ENCODE results near the gene DYNLT2B.

Gene DYNLT2B

DNA sequence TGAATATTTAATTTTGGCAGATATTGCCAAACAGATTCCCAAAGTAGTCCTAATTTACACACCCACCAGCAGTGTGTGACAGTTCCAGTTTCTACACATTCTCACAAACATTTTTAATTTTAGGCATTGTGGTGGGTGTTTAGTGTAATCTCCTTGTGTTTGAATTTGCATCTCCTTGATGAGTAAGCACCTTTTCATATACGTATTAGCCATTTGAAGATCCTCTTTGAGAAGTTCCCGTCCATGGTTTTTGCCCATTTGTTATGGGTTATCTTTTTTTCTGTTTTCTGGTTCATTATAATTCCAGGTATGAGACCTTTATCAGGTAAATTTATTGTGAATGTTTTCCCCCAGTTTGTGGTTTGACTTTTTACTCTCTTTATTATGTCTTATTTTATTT lies 22.4 kb upstream of the DYNLT2B start:
- Histone ChIP-seq H4K20me1 (ENCODE audit: insufficient read depth, low read length) (no peaks in the 10 kb centered on the region), H3F3A (ENCODE audit: insufficient read depth, low read length) (no peaks in the 10 kb centered on the region), H2AFZ (ENCODE audit: low read length) (no peak overlapping the region), H3K27ac (ENCODE audit: low read length) (no peak overlapping the region), H3K79me2 (ENCODE audit: low read length) (no peaks in the 10 kb centered on the region), H3K9me3 (replicated peaks; ENCODE audit: insufficient read depth, low read length) (no peaks in the 10 kb centered on the region), H3K9me2 (replicated peaks; ENCODE audit: insufficient read depth, low read length) (no peaks in the 10 kb centered on the region), H3K9ac (ENCODE audit: low read length) (no peak overlapping the region), H3K4me2 (ENCODE audit: low read depth, low read length) (no peak overlapping the region), H3K4me1 (ENCODE audit: low read length) (no peaks in the 10 kb centered on the region), H3K27me3 (replicated peaks; ENCODE audit: insufficient read depth, low read length) (no peaks in the 10 kb centered on the region), H3K4me3 (ENCODE audit: low read length) (no peak overlapping the region), H3K36me3 (replicated peaks; ENCODE audit: insufficient read depth, low read length) (no peaks in the 10 kb centered on the region)
- no peak for DNase-seq
- TF ChIP-seq EZH2 (optimal IDR thresholded peaks at IDR 0.05; ENCODE audit: low read depth, low read length) (no peak), EZH2phosphoT487 (IDR thresholded peaks at IDR 0.05; ENCODE audit: low read length) (no peak)
- TF ChIP-seq, protein P1, sequence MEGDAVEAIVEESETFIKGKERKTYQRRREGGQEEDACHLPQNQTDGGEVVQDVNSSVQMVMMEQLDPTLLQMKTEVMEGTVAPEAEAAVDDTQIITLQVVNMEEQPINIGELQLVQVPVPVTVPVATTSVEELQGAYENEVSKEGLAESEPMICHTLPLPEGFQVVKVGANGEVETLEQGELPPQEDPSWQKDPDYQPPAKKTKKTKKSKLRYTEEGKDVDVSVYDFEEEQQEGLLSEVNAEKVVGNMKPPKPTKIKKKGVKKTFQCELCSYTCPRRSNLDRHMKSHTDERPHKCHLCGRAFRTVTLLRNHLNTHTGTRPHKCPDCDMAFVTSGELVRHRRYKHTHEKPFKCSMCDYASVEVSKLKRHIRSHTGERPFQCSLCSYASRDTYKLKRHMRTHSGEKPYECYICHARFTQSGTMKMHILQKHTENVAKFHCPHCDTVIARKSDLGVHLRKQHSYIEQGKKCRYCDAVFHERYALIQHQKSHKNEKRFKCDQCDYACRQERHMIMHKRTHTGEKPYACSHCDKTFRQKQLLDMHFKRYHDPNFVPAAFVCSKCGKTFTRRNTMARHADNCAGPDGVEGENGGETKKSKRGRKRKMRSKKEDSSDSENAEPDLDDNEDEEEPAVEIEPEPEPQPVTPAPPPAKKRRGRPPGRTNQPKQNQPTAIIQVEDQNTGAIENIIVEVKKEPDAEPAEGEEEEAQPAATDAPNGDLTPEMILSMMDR (IDR thresholded peaks at IDR 0.05; ENCODE audit: low read length) = no peak

DNA sequence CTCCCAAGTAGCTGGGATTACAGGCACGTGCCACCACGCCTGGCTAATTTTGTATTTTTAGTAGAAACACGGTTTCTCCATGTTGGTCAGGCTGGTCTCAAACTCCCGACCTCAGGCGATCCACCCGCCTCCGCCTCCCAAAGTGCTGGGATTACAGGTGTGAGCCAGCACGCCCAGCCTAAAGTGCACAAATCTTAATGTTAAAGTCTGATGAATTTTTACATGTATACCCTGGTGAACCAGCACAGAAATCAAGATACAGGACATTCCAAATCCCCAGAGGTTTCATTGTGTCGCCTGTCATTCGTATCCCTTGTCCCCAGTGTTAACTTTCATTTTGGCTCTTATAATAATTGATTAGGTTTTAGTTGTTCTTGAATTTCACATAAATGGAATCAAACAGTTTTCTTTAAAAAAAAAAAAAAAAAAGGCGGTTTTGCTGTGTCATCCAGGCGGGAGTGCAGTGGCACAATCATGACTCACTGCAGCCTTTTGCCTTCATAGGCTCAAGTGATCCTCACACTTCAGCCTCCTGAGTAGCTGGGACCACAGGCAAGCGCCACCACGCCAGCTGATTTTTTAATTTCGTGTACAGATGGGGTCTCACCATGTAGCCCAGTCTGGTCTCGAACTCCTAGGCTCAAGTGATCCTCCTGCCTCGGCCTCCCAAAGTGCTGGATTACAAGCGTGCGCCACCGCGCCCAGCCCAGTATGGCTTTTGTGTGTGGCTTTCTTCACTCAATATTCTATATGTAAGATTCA lies 21.6 kb upstream of the DYNLT2B start:
- DNase-seq = no peak
- H3K4me2 ChIP-seq (ENCODE audit: low read depth, low read length) = no peak overlapping the region

DNA sequence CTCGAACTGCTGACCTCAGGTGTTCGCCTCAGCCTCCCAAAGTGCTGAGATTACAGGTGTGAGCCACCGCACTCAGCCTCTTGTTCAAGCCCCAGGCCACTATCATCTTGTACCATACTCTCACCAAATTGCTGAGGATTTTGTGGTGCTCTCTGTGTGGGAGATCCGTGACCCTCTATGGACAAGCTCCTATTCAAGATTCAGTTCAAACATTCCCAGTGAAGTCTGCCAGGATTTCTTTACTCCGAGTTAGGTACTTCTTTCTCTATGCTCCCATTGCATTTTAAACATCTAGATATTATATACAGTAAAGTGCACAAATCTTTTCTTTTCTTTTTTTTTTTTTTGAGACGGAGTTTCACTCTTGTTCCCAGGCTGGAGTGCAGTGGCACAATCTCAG lies 21.0 kb upstream of the DYNLT2B start:
- Histone ChIP-seq H3K9ac (ENCODE audit: low read length) (no peak overlapping the region), H3K27me3 (replicated peaks; ENCODE audit: insufficient read depth, low read length) (no peaks in the 10 kb centered on the region), H3K4me1 (ENCODE audit: low read length) (no peaks in the 10 kb centered on the region), H3K36me3 (replicated peaks; ENCODE audit: insufficient read depth, low read length) (no peaks in the 10 kb centered on the region), H3K4me2 (ENCODE audit: low read depth, low read length) (no peak overlapping the region), H3K9me3 (replicated peaks; ENCODE audit: insufficient read depth, low read length) (no peaks in the 10 kb centered on the region), H4K20me1 (ENCODE audit: insufficient read depth, low read length) (no peaks in the 10 kb centered on the region), H3F3A (ENCODE audit: insufficient read depth, low read length) (no peaks in the 10 kb centered on the region), H3K27ac (ENCODE audit: low read length) (no peak overlapping the region), H3K9me2 (replicated peaks; ENCODE audit: insufficient read depth, low read length) (no peaks in the 10 kb centered on the region), H3K4me3 (ENCODE audit: low read length) (no peak overlapping the region), H2AFZ (ENCODE audit: low read length) (no peak overlapping the region), H3K79me2 (ENCODE audit: low read length) (no peaks in the 10 kb centered on the region)
- TF ChIP-seq, protein P1 (IDR thresholded peaks at IDR 0.05; ENCODE audit: low read length) = no peak
- TF ChIP-seq EZH2phosphoT487 (IDR thresholded peaks at IDR 0.05; ENCODE audit: low read length) = no peak
- TF ChIP-seq EZH2 (optimal IDR thresholded peaks at IDR 0.05; ENCODE audit: low read depth, low read length) = no peak
- DNase-seq = no peak

More for the DNA sequence above, 21.6 kb upstream of the DYNLT2B start:
- H3K9me3 ChIP-seq (replicated peaks; ENCODE audit: insufficient read depth, low read length) = no peaks in the 10 kb centered on the region
- H3K36me3 ChIP-seq (replicated peaks; ENCODE audit: insufficient read depth, low read length) = no peaks in the 10 kb centered on the region
- H3K4me1 ChIP-seq (ENCODE audit: low read length) = no peaks in the 10 kb centered on the region
- H4K20me1 ChIP-seq (ENCODE audit: insufficient read depth, low read length) = no peaks in the 10 kb centered on the region
- H3K9ac ChIP-seq (ENCODE audit: low read length) = no peak overlapping the region
- H3K27ac ChIP-seq (ENCODE audit: low read length) = no peak overlapping the region
- no peaks in the 10 kb centered on the region for H3K9me2 ChIP-seq (replicated peaks; ENCODE audit: insufficient read depth, low read length)
- no peaks in the 10 kb centered on the region for H3F3A ChIP-seq (ENCODE audit: insufficient read depth, low read length)
- H3K4me3 ChIP-seq (ENCODE audit: low read length) = no peak overlapping the region
- H3K79me2 ChIP-seq (ENCODE audit: low read length) = no peaks in the 10 kb centered on the region
- no peak overlapping the region for H2AFZ ChIP-seq (ENCODE audit: low read length)
- H3K27me3 ChIP-seq (replicated peaks; ENCODE audit: insufficient read depth, low read length) = no peaks in the 10 kb centered on the region
- no peak for TF ChIP-seq EZH2phosphoT487 (IDR thresholded peaks at IDR 0.05; ENCODE audit: low read length)
- TF ChIP-seq, protein P1 (IDR thresholded peaks at IDR 0.05; ENCODE audit: low read length) = no peak
- no peak for TF ChIP-seq EZH2 (optimal IDR thresholded peaks at IDR 0.05; ENCODE audit: low read depth, low read length)

Data from MM.1S (cell line).